MM.1S (cell line): Measurements from ENCODE around the gene KRT40.

ENCODE experiments used
- DNase-seq: peaks from one replicate; pipeline ENCODE4 v3.0.0-alpha.2; 2015
- H2AFZ ChIP-seq: fragments of 300-600 bp; sonication (generic); 2 replicates; pipeline ENCODE4 v1.6.0; 2016; ENCODE audit warnings: antibody characterized with exemption, low read length
- H3F3A ChIP-seq: fragments of 300-600 bp; sonication (generic); 2 replicates; pipeline ENCODE4 v1.6.1; 2016; ENCODE audit warnings: mild to moderate bottlenecking, antibody characterized with exemption, low read length, moderate library complexity, mixed read lengths; ENCODE audit not compliant: insufficient read depth
- H3K27ac ChIP-seq: fragments of 300-600 bp; sonication (generic); 2 replicates; pipeline ENCODE4 v1.5.1; 2016; ENCODE audit warnings: mild to moderate bottlenecking, low read length
- H3K27me3 ChIP-seq: fragments of 300-600 bp; sonication (generic); replicated peaks from 2 replicates; pipeline ENCODE4 v1.6.0; 2016; ENCODE audit warnings: low read length; ENCODE audit not compliant: insufficient read depth
- H3K36me3 ChIP-seq: fragments of 300-600 bp; sonication (generic); replicated peaks from 2 replicates; pipeline ENCODE4 v1.6.1; 2016; ENCODE audit warnings: mild to moderate bottlenecking, low read length, mixed read lengths; ENCODE audit not compliant: insufficient read depth
- H3K4me1 ChIP-seq: fragments of 300-600 bp; sonication (generic); 2 replicates; pipeline ENCODE4 v1.6.1; 2016; ENCODE audit warnings: low read length, mixed read lengths
- H3K4me2 ChIP-seq: fragments of 300-600 bp; sonication (generic); 2 replicates; pipeline ENCODE4 v1.6.0; 2016; ENCODE audit warnings: low read depth, low read length
- H3K4me3 ChIP-seq: fragments of 300-600 bp; sonication (generic); 2 replicates; pipeline ENCODE4 v1.5.1; 2016; ENCODE audit warnings: low read length, mixed read lengths
- H3K79me2 ChIP-seq: fragments of 300-600 bp; sonication (generic); 2 replicates; pipeline ENCODE4 v1.6.1; 2016; ENCODE audit warnings: mixed run types, low read length, mixed read lengths
- H3K9ac ChIP-seq: fragments of 300-600 bp; sonication (generic); 2 replicates; pipeline ENCODE4 v1.6.1; 2016; ENCODE audit warnings: low read length, mixed read lengths
- H3K9me2 ChIP-seq: fragments of 300-600 bp; sonication (generic); replicated peaks from 2 replicates; pipeline ENCODE4 v1.6.1; 2016; ENCODE audit warnings: mild to moderate bottlenecking, low read length, mixed read lengths; ENCODE audit not compliant: insufficient read depth
- H3K9me3 ChIP-seq: fragments of 300-600 bp; sonication (generic); replicated peaks from 2 replicates; pipeline ENCODE4 v1.6.1; 2016; ENCODE audit warnings: mild to moderate bottlenecking, low read length, mixed read lengths; ENCODE audit not compliant: insufficient read depth
- H4K20me1 ChIP-seq: fragments of 300-600 bp; sonication (generic); 2 replicates; pipeline ENCODE4 v1.6.1; 2016; ENCODE audit warnings: mild to moderate bottlenecking, low read length, moderate library complexity, mixed read lengths; ENCODE audit not compliant: insufficient read depth
- CTCF ChIP-seq: fragments of 300-600 bp; sonication (generic); IDR thresholded peaks from 2 replicates; pipeline ENCODE4 v1.5.1; 2016; ENCODE audit warnings: antibody characterized with exemption, low read length, mixed read lengths
- EZH2 ChIP-seq: fragments of 300-600 bp; sonication (generic); optimal IDR thresholded peaks from 2 replicates; pipeline ENCODE3; 2017; ENCODE audit warnings: low read depth, mild to moderate bottlenecking, antibody characterized with exemption, low read length, mixed read lengths
- EZH2phosphoT487 ChIP-seq: fragments of 300-600 bp; sonication (generic); IDR thresholded peaks from 2 replicates; pipeline ENCODE4 v1.6.1; 2018; ENCODE audit warnings: antibody characterized with exemption, low read length

KRT40 gene

GRCh38 chr17:41013181-41013580, 29.1 kb upstream of the KRT40 start:
- no peaks in the 10 kb centered on the region for H3F3A ChIP-seq
- H3K36me3 ChIP-seq = no peaks in the 10 kb centered on the region
- no peak for DNase-seq
- no peak overlapping the region for H3K4me2 ChIP-seq
- H3K9me3 ChIP-seq = no peaks in the 10 kb centered on the region
- H2AFZ ChIP-seq = no peak overlapping the region
- no peaks in the 10 kb centered on the region; the same call in 1 of the 2 replicates for H3K9me2 ChIP-seq
- TF ChIP-seq CTCF (no peak), EZH2phosphoT487 (no peak), EZH2 (no peak)
- no peaks in the 10 kb centered on the region for H3K4me1 ChIP-seq
- no peaks in the 10 kb centered on the region for H3K79me2 ChIP-seq
- H3K4me3 ChIP-seq = no peak overlapping the region
- no peaks in the 10 kb centered on the region for H3K27me3 ChIP-seq
- H3K27ac ChIP-seq = no peak overlapping the region
- H4K20me1 ChIP-seq = no peaks in the 10 kb centered on the region
- H3K9ac ChIP-seq = no peak overlapping the region

GRCh38 chr17:41012326-41013120, 28.4 kb upstream of the KRT40 start:
- H3F3A ChIP-seq = no peaks in the 10 kb centered on the region
- H3K9me3 ChIP-seq = no peaks in the 10 kb centered on the region
- no peaks in the 10 kb centered on the region for H3K36me3 ChIP-seq
- no peak overlapping the region for H3K4me2 ChIP-seq
- H4K20me1 ChIP-seq = no peaks in the 10 kb centered on the region
- no peaks in the 10 kb centered on the region for H3K27me3 ChIP-seq
- H2AFZ ChIP-seq = no peak overlapping the region
- H3K9ac ChIP-seq = no peak overlapping the region
- no peak for DNase-seq
- no peaks in the 10 kb centered on the region; the same call in 1 of the 2 replicates for H3K9me2 ChIP-seq
- TF ChIP-seq CTCF (no peak), EZH2phosphoT487 (no peak)
- no peaks in the 10 kb centered on the region for H3K4me1 ChIP-seq
- no peak overlapping the region for H3K4me3 ChIP-seq
- no peaks in the 10 kb centered on the region for H3K79me2 ChIP-seq
- no peak overlapping the region for H3K27ac ChIP-seq

- TF ChIP-seq EZH2phosphoT487 = no peak
- no peaks in the 10 kb centered on the region for H4K20me1 ChIP-seq
- no peak overlapping the region for H3K4me3 ChIP-seq
- H3K9me3 ChIP-seq = no peaks in the 10 kb centered on the region
- DNase-seq = no peak
- H3K27ac ChIP-seq = no peak overlapping the region
- no peaks in the 10 kb centered on the region for H3K4me1 ChIP-seq
- H3F3A ChIP-seq = no peaks in the 10 kb centered on the region
- no peaks in the 10 kb centered on the region for H3K36me3 ChIP-seq
- no peaks in the 10 kb centered on the region; the same call in 1 of the 2 replicates for H3K9me2 ChIP-seq
- no peaks in the 10 kb centered on the region for H3K27me3 ChIP-seq
- H3K79me2 ChIP-seq = no peaks in the 10 kb centered on the region
- no peak overlapping the region for H3K9ac ChIP-seq
- no peak overlapping the region for H3K4me2 ChIP-seq
- no peak overlapping the region for H2AFZ ChIP-seq
Observed at GRCh38 chr17:41010441-41010840, 26.3 kb upstream of the KRT40 start.

GRCh38 chr17:41009936-41010335, 25.8 kb upstream of the KRT40 start:
- H3K27ac ChIP-seq = no peak overlapping the region
- no peaks in the 10 kb centered on the region for H3F3A ChIP-seq
- no peaks in the 10 kb centered on the region for H3K4me1 ChIP-seq
- H3K9me2 ChIP-seq = no peaks in the 10 kb centered on the region; the same call in 1 of the 2 replicates
- DNase-seq = no peak
- no peaks in the 10 kb centered on the region for H3K36me3 ChIP-seq
- no peaks in the 10 kb centered on the region for H3K9me3 ChIP-seq
- no peaks in the 10 kb centered on the region for H3K79me2 ChIP-seq
- H3K4me2 ChIP-seq = no peak overlapping the region
- H3K4me3 ChIP-seq = no peak overlapping the region
- H2AFZ ChIP-seq = no peak overlapping the region
- H3K9ac ChIP-seq = no peak overlapping the region
- H3K27me3 ChIP-seq = no peaks in the 10 kb centered on the region
- H4K20me1 ChIP-seq = no peaks in the 10 kb centered on the region
- TF ChIP-seq CTCF (no peak), EZH2 (no peak), EZH2phosphoT487 (no peak)
